Activated CD4-positive, alpha-beta memory T cell treated with anti-CD3 and anti-CD28 coated beads for 36 hours (primary cell): Measurements from ENCODE around the gene EIF3B. TPM values are rescaled to one million over a fixed set of nuclear protein-coding genes. Genes with fewer than 3 reads are reported as not detected.

Experiments
- CTCF ChIA-PET: fragments of 350-600 bp; sonication (Branson Sonifier 250); formaldehyde crosslinking; loops from one replicate; lab custom pipeline; 2021; ENCODE audit warnings: antibody characterized with exemption, inconsistent platforms; lab: Charles Lee
- POLR2A ChIA-PET: fragments of 350-600 bp; sonication (Branson Sonifier 250); formaldehyde crosslinking; loops from one replicate; lab custom pipeline; 2021; ENCODE audit warnings: antibody characterized with exemption; lab: Charles Lee
- DNase-seq: peaks from one replicate; pipeline ENCODE4 v3.0.0-alpha.2; 2020
- H3K27ac Mint-ChIP-seq: one replicate; pipeline ENCODE4 v1.8.0; 2021; ENCODE audit warnings: mixed read lengths
- H3K27me3 Mint-ChIP-seq: one replicate; pipeline ENCODE4 v1.8.0; 2021; ENCODE audit warnings: mixed read lengths
- H3K36me3 Mint-ChIP-seq: one replicate; pipeline ENCODE4 v1.8.0; 2021; ENCODE audit warnings: mixed read lengths
- H3K4me1 Mint-ChIP-seq: one replicate; pipeline ENCODE4 v1.8.0; 2021; ENCODE audit warnings: low read depth, mixed read lengths
- H3K4me3 Mint-ChIP-seq: one replicate; pipeline ENCODE4 v1.8.0; 2021; ENCODE audit warnings: mild to moderate bottlenecking, mixed read lengths
- H3K9me3 Mint-ChIP-seq: one replicate; pipeline ENCODE4 v1.8.0; 2021; ENCODE audit warnings: mixed read lengths
- intact Hi-C: fragments of 100-400 bp; cut with micrococcal nuclease; formaldehyde crosslinking; loops from one replicate; pipeline ENCODE4 v1.15.1; 2023
- total RNA-seq, 2 experiments: library from RNA; stranded (reverse); gene quantifications; one replicate each; pipeline ENCODE4 v1.2.3, GENCODE V29; 2021

The EIF3B gene
- total RNA-seq, 2 experiments from 2014 or later, result 179 to 182 TPM

- ChIA-PET CTCF (interaction anchor here (0.8 to 1.9 kb wide), 3 partner anchors 9 to 11 kb away, joined by 3 to 5 read pairs (median 3); no protein-coding TSS in a partner anchor), POLR2A (no interaction called here)
- DNase-seq, result no peak
- H3K9me3 Mint-ChIP-seq, result no peaks in the 10 kb centered on the region
- H3K4me1 Mint-ChIP-seq, result peaks cover 22% of the 10 kb centered on the region
- H3K36me3 Mint-ChIP-seq, result no peaks in the 10 kb centered on the region
- H3K4me3 Mint-ChIP-seq, result no peak overlapping the region
- H3K27me3 Mint-ChIP-seq, result no peaks in the 10 kb centered on the region
- intact Hi-C loops, result no loop called here
- H3K27ac Mint-ChIP-seq, result no peak overlapping the region
These were observed 67.3 kb downstream of the EIF3B start for GRCh38 chr7:2421943-2422310.

GRCh38 chr7:2425749-2426148 lies 71.1 kb downstream of the EIF3B start:
- peaks cover 10% of the 10 kb centered on the region for H3K4me1 Mint-ChIP-seq
- ChIA-PET POLR2A (no interaction called here), CTCF (no interaction called here)
- H3K9me3 Mint-ChIP-seq, result peaks cover 1% of the 10 kb centered on the region
- no peak for DNase-seq
- H3K27ac Mint-ChIP-seq, result no peak overlapping the region
- H3K4me3 Mint-ChIP-seq, result no peak overlapping the region
- no peaks in the 10 kb centered on the region for H3K36me3 Mint-ChIP-seq
- H3K27me3 Mint-ChIP-seq, result no peaks in the 10 kb centered on the region
- intact Hi-C loops, result no loop called here

Other genes with a start within 250 kb of the EIF3B start
- gene MAD1L1, start 121.9 kb upstream of the EIF3B start, total RNA-seq, result 10 to 100 TPM; 44.4 to 47.8 TPM
- 10 to 100 TPM; 25.5 to 26.9 TPM for gene MRM2, start 112.6 kb upstream of the EIF3B start, total RNA-seq
- 100 to 1,000 TPM; 112 to 114 TPM for gene NUDT1, start 112.6 kb upstream of the EIF3B start, total RNA-seq
- gene SNX8, start 40.4 kb upstream of the EIF3B start, total RNA-seq, result 10 to 100 TPM; 35.4 to 40.2 TPM
- 1 to 10 TPM; 3.7 to 3.9 TPM for gene CHST12, start 48.8 kb downstream of the EIF3B start, total RNA-seq
- gene GRIFIN, start 121.6 kb downstream of the EIF3B start, total RNA-seq, result not detected
- 10 to 100 TPM; 33.0 to 33.1 TPM for gene LFNG, start 164.9 kb downstream of the EIF3B start, total RNA-seq
- gene BRAT1, start 200.7 kb downstream of the EIF3B start, total RNA-seq, result 10 to 100 TPM; 33.5 to 33.6 TPM
- gene IQCE, start 204.2 kb downstream of the EIF3B start, total RNA-seq, result 10 to 100 TPM in 1 of 2 experiments, 1 to 10 TPM in 1; 8.5 to 10.7 TPM